ENCODE data around the gene SYCE1.
A peak's percentile ranks its signal among the peaks of the same experiment; 100 is the strongest.
"Not testable (repeated sequence)": the region's sequence is repeated elsewhere in the genome, so short reads cannot be mapped to it uniquely, and the experiment has no call there.

The SYCE1 gene, protein sequence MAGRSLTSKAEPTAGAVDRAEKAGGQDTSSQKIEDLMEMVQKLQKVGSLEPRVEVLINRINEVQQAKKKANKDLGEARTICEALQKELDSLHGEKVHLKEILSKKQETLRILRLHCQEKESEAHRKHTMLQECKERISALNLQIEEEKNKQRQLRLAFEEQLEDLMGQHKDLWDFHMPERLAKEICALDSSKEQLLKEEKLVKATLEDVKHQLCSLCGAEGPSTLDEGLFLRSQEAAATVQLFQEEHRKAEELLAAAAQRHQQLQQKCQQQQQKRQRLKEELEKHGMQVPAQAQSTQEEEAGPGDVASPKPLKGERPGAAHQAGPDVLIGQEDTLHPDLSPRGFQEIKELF
- 0 to 0.46 (median 0) reads per million in 4 donors for total RNA-seq

DNA sequence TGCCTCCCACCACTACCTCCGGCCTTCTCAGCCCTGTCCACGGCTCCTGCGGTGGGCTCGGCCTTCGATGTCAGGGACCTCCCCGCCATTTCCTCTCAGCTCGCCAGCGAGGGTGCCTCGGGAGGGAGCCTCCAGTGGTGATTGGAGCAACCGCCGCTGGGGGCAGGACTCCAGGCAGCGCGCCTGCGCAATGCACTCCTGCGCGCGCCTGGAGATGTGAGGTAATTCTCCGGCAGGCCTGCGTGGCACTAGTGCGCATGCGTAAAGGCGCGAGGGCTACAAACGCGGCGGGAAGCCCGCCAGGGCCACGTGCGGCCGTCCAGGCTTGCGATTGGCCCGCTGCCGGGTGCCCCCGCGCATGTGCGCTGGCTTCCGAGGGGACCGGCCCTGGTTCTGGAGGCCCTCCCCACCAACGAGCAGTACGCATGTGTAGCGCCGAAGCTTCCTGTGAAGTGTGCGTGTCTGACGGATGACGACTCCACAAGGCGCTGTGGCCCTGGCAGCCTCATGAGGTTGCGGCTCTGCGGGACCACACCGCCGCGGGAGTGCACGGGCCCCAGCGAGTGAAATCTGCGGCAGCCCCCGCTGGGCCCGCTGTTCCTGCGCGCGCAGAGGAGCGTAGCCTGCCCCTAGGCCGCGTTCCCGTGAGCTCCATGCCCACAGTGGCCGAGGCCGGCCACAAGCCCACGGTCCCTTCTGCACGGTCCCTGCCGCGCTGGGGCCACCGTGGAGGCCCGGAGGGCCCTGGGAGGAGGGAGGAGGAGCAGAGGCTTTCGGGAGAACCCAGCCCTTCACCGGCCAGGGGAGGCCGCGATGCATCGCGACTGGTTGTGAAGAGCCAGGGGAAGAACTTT is at the start of gene SYCE1:
TSS of gene SYCE1 (minus strand) at position 143 of the 854 bp plus-strand sequence. CDS start at position 89, 54 bp downstream.
- DNase-seq: no peak

DNA sequence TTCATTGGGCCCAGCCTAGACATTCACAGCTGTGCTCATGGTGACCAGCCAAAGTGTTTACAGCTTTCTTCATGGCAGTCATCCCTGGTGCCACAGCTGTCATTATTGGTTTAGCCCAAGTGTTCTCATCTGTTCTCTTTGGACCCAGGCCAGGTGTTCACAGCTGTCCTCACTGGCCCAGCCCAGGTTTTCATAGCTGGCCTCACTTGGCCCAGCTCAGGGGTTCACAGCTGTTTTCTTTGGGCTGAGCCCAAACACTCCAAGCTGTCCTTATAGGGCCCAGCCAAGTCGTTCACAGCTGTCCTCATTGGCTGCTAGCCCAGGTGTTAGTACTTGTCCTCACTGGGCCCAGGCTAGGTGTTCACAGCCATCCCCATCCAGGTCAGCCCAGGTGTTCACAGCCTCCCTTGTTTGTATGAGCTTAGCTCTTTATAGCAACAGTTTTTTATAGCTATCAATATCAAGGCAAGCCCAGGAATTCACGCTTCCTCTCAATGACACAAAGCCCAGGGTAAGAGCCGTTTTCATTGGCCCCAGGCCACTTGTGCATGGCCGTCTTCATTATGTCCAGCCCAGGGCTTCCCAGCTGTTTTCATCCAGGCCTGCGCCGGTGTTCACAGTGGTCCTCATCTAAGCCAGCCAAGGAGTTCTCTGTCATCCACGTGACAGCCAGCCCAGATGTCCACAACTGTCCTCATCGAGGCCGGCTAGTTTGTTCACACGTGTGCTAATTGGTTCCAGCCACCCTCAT is 49.6 kb upstream of the SYCE1 start:
- DNase-seq: no peak

DNA sequence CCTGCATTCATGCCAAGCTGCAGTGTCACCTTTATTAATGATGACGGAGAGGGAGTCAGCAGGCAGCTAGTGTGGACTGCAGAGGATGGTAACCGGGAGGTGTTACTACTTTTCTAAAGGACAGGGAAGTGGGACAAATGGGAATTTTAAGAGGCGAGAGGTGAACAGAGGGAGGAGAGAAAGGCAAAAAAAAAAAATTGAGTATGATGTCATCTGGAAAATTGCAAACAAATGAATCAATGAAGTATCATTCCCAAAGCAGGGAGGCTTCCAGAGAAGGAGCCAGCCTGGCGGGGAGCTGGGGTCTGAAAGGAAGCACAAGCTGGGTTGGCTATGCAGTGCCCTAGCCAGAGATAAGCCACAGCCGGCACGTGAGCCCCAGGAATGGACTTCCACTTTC is 48.3 kb upstream of the SYCE1 start:
- no peak for DNase-seq

DNA sequence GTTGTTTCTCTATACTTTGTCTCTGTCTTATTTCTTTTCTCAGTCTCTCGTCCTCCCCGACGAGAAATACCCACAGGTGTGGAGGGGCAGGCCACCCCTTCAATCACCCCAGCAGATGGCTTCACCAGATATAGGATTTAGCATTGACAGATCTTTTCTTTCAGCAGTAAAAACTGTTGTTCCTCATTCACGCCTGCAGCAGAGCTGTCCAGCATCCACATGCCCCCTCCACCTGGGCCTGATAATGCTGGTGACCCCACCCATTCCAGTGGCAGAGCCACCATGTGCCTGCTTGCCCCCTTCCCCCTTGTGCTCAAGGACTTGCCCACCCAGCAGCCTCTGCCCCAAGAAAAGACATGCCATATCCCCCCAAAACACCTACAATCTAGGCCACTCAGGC is 45.7 kb upstream of the SYCE1 start:
- DNase-seq: no peak

DNA sequence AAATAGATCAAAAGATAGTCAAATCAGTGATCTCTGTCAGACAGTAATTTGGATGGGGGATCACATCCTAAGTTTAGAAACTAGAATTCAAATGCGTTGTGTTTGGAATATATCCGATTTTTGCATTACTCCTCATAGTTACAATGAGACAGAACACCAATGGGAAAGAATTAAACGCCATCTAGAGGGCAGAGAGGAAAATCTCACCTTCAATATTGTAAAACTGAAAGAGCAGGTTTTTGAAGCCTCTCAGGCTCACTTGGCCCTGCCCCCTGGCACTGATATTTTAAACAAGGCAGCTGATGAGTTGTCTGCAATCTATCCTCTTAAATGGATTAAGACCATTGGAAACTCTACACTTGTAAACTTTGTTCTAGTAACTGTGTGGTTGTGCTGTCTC is 43.5 kb upstream of the SYCE1 start:
- peak in 1 of 5 donors; percentile 8 for DNase-seq

DNA sequence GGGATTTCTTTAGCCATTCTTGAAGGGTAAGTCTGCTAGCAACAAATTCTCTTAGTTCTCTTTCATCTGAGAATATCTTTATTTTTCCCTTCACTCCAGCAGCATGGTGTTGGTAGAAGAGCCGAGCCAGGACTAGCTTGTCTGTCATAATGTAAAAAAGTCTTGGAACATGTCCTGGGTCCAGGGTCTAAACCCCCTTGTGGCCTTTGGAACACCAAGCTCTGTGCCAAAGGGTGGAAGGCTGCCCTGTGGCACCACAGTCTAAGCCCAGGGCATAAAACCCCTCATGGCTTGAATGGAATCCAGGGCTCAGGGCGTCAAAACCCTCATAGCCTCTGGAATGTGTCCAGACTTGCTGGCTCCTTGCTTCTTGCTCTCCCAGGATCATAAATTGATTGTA is 38.1 kb upstream of the SYCE1 start:
- DNase-seq: not testable (repeated sequence)

DNA sequence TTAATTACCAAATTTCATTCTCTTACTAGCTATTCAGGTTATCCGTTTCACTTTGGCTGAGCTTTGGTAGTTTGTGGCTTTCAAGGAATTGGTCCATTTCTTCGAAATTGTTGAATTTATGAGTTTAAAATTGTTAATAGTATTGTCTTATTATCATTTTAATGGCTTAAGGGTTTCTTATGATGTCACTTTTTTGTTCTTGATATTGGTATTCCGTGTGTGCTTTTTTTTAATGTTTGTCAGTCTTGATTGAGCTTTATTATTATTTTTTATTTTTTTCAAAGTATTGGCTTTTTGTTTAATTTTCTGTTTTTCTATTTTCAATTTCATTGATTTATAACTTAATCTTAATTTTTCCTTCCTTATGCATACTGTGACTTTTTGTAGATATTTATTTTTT is 35.3 kb upstream of the SYCE1 start:
- no peak for DNase-seq

DNA sequence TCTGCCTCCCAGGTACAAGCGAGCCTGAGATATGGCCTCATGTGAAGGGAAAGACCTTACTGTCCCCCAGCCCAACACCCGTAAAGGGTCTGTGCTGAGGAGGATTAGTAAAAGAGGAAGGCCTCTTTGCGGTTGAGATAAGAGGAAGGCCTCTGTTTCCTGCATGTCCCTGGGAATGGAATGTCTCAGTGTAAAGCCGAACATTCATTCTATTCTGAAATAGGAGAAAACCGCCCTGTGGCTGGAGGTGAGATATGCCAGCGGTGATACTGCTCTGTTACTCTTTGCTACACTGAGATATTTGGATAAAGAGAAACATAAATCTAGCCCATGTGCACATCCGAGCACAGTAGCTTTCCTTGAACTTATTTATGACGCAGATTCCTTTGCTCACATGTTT is 34.5 kb upstream of the SYCE1 start:
- DNase-seq: not testable (repeated sequence)

DNA sequence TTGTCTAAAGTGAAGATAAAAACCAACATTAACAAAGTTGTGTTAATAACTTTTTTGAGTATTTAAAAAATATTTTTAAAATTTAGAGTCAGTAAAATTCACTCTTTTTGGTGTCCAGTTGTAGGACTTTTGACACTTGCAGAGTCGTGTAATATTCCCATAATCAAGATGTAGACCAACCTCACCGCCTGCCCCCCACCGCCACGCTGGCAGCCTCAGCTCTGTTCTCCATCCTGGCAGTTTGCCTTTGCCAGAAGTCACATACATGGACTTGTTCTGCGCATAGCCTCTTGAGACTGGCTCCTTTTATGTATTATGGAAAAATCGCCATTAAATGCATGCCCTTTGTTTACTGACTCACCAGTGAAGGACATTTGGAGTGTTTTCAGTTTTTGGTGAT is 27.3 kb upstream of the SYCE1 start:
- DNase-seq: no peak

DNA sequence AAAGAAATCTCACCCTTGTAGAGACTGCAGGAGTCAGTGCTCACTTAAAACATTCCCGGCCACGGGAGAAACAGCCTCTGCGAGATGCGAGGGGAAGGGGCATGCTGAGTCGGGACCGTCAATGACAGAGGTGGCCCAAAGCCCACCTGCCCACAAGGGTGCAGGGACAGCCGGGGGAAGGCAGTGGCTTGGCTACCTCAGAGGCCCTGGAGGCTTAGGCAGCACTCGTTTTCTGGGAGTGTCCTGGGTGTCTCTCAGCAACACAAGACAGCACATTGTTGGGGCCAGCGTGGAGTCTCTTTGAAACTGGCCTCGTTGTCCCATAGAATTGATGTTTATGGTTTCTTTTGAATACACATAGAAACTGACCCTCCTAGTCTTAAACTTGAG is 25.6 kb upstream of the SYCE1 start:
- DNase-seq: no peak

DNA sequence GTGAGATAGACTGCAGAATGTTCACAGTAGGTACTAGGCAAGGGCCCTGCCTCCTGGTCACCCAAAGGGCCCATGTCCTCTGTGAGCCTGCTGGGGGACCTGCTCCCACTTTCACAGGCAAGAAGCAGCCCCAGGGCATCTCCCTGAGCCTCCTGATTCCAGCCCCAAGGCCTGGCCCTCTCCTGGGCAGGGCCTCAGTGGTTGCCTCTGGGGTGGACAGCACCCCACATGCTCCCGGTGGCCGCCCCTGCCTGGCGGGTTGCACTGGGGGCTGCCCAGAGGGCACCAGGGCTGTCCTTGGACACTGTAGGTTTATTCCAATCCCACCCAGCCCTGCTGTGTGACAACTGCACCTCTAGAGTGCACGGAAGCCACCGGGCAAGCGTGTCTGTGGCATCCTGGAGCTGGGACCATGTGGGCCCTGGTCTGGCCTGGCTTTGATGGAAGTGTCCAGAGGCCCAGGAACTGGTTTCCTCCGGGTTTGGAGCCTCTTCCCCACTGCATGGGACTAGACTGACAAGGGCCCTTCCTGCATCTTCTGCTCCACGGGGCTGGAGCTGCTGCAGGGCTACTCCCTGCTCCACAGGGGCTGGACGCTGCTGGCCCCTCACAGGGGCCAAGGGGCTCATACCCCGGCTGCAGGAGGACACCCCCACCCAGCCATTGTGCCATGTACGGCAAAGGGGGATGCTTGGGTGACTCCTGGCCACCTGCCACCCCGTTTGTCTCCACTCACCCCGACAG is 25.0 kb upstream of the SYCE1 start:
- no peak for DNase-seq

DNA sequence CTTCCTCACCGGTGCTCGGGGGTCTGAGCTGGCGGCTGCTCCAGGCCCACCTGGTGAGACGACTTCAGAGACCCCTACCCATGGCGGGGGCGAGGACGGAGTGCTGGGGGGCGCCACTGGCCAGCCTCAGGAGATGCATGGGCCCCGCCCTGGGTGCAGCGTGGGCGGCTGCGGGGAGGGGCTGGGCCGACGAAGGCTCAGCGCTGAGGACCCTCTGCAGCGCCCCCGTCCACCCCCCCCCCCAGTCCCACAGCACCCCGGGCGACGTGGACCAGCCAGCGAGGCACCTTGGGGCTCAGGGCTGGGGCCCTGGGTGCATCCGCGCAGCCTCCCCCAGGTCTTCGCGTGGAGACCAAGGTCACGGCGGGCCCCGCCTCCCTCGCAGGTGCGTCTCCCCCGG is 11.7 kb upstream of the SYCE1 start:
- DNase-seq: not testable (repeated sequence)

DNA sequence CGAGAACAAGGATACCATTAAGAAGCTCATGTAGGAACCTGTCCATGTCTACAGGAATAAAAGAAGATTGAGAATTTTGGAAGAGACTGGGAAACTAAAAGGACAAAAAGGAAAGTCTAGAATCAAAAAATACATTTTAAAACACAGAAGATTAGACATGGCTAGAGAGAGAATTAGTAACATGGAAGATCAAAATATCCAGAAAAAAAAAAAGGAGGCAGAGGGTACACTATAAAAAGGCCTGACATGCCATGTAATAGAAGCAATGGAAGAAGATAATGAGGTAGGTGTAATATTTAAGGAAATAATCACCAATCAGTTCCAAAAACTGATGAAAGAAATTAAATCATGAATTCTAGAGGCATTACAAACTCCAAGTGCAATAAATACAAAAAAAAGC is 8.1 kb upstream of the SYCE1 start:
- not testable (repeated sequence) for DNase-seq

DNA sequence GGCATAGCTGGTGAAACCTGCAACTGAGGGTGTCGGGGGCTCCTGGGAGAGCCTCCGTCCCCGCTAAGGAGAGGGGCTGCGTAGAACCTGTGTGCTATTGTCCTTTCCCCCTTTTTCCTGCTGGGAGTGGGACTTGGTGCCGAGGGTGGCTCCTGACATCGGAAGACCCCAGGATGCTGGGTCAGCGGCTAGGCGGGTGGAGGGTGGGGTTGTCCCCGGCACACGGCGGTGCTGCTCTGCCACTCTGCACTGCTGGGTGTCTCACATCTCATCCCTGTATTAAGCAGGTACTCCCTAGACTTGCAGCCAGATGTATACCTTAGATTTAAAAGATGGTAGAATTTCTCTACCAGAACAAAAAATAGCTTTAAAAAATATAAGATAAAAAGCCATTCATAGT is 6.7 kb upstream of the SYCE1 start:
- not testable (repeated sequence) for DNase-seq

DNA sequence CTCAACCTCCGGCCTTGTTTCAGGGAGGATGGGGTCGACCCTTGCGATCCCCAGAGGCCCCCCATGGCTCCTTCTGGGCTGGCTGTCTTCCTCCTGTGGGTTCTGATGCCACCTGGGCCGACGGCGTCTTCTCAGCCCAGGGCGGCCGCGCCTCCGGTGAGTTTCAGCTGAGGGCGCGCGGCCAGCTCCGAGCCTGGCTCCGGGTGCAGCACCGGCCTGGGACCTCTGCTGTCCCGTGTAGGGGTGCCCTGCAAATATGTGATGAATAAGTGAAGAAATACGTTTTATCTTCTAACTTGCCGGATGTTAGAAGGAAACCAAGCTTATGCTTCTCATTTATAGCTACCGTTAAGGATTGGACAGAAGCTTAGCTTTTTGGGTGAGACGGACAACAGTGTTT is 4.4 kb upstream of the SYCE1 start:
- DNase-seq: not testable (repeated sequence)

DNA sequence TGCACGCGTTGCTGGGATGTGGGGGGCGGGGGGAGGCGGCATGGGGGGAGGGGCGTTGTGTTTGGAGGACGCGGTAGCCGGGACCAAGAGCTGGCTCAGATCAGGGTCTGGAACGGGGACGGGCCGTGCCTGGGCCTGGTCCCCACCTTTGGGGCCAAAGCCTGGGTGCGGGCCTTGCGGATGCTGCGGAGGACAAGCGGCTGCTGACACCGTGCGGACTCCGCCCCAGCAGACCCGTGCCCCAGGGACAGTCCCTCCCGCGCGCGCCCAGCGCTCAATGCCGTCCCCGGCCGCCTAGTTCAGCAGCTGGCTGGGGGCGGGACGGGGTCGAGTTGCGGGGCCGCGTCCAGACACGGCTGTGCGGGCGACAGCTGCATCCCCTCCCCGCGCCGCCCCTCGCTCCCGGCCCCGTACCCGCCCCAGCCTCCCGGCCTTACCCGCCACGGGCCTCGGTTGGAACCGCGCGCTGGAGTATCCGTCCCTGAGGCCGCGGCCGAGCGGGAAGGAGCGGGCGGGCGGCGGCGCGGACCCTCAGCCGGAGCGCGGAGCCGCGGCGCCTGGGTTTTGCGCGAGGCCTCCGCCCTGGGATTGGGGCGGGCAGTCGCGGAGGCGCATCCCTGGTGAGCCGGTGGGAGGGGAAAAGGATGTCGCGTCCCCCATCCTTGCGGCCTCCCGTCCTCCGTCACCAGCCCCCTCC is 3.6 kb upstream of the SYCE1 start:
- DNase-seq: not testable (repeated sequence)

DNA sequence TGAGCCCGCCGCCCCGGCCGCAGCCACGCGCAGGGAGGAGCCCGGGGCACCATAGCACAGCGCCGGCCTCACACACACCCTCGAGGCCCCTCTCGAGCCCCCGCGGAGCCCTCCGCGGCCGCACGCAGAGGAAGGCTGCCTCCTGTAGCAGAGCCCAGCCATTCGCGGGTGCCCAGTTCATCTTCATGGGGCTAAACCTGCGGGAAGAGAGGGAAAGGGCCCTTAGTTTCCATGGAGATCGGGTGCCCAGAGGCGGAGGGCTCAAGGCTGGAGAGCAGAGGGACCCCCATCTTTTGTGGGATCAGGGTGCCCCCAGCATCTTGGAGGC is 2.9 kb upstream of the SYCE1 start:
- no peak for DNase-seq

DNA sequence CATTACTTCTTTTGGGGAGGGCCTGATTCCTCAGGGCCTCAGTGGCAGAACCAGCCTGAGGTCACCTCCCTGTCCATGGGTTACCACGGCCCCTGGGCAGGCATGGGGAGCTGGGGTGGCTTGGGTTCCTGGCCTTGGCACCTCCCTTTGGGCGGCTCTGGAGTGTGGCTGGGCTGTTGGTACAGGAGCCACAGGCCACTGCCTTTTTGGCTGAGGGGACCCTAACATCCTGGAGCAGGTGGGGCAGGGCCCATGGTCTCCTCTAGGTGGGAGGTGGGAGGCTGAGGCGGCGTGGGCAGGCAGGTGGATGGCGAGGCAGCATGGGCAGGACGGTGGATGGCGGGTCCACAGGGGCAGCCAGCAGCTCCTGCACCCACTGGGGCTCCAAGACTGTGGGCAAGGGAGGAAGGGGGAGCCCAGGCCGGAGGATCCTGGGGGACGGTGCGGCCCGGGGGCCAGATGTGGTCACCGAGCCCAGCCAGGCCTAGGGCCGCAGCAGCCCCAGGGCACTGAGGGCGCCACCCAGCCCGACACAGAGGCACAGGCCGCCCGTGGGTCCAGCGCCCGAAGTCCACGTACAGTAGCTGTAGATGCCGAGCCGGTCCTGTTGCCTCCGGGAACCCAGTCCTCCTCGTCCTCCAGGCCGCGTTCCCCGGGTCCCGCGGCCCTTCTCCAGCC is 2.4 kb upstream of the SYCE1 start:
- DNase-seq: no peak

DNA sequence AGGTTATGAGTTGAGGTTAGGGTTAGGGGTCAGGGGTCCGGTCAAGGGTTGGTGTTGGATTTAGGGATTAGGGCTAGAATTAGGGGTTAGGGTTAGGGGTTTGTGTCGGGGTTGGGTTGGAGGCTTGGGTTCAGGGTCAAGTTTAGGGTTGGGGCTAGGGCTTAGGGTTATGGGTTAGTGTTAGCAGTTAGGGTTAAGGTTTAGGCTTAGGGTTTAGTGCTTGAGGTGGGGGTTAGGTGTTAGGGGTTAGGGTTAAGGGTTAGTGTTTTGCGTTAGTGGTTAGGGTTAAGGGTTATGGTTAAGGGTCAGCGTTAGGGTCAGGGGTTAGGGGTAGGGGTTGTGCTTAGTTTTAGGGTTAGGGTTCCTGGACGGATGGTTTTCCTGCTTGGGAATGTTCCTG is 1.7 kb upstream of the SYCE1 start:
- no peak for DNase-seq

DNA sequence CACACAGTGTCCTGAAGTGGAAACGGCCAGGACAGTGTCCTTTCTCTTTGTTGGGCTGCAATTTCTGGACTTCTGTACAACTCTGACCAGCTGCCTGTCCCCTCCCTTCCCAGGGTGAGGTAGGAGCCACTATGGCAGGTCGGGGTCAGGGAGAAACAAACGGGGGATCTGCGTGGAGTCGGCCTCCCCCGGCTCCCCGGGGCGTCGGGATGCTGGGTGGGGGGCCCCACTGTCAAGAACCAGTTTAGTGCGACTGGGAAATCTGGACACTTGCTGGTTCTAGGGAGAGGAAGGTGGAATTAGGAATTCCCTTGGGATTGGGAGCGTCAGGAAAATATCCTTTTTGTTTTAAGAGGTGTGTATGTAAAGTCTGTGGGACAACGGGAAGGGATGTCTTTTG is 567 bp downstream of the SYCE1 start:
- no peak for DNase-seq

DNA sequence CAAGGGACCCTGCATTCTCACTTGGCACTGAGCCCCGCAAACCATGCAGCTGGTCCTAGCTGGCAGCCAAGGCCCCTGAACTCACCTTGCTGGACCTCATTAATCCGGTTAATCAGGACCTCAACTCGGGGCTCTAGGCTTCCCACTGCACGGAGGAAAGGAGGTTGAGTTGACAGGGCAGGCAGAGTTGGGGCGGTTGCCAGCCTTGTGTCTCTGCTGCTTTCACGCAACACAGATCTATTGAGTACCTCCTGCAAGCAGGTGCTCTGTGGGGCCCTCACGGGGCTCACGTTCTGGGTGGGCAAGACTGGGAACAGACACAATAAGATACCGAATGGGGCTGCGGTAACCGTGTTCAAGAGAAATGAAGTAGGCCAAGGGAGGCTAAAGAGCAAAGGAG is 6.2 kb downstream of the SYCE1 start:
- no peak for DNase-seq

DNA sequence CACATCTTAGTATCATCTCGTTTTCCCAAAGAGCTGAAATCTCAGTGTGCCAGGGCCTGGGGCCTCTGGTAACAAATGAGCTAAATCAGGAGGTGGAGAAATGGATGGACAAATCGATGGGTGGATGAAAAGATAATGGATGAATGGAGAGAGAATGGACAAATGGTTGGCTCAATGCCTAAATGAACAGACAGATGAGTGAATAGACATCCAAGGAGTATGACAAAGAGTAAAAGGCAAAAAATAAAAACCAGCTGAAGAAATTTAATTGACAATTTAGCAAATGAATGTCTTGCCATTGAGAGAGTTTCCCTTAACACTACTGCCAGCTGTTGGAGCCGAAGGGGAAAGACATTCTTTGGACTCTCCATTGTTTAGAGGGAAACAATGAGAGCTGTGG is 8.0 kb downstream of the SYCE1 start:
- no peak for DNase-seq
